ENCODE data around the gene GLDN. TPM values are rescaled to one million over a fixed set of nuclear protein-coding genes. Genes with fewer than 3 reads are reported as not detected.

GLDN gene
- total and polyA plus RNA-seq, 2 experiments from 2014 or later = 0.32 to 1.2 TPM

DNA sequence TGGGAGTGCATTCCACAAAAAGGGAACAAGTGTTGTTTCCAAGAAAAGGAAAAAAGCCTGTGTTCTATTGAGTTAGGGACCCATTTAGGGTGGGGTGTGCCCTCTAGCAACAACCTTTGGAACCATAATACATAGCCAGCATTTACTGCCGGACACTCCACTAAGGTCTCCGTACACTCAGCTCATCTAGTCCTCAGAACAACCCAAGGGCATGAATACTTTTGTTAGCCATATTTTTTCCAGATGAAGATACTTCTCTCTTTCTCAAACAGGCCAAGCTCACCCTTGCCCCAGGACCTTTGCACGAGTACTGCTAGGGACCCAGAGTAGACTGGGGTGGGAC is 46.2 kb downstream of the GLDN start (continued):
- no peak for TF ChIP-seq ZNF114 (CRISPR knock-in tag; IDR thresholded peaks at IDR 0.05)
- no peak for TF ChIP-seq EZH2phosphoT487 (IDR thresholded peaks at IDR 0.05; ENCODE audit: unreplicated experiment)
- TF ChIP-seq POLR2AphosphoS5 (IDR thresholded peaks at IDR 0.05; ENCODE audit: low read depth) = no peak
- TF ChIP-seq, protein P1, sequence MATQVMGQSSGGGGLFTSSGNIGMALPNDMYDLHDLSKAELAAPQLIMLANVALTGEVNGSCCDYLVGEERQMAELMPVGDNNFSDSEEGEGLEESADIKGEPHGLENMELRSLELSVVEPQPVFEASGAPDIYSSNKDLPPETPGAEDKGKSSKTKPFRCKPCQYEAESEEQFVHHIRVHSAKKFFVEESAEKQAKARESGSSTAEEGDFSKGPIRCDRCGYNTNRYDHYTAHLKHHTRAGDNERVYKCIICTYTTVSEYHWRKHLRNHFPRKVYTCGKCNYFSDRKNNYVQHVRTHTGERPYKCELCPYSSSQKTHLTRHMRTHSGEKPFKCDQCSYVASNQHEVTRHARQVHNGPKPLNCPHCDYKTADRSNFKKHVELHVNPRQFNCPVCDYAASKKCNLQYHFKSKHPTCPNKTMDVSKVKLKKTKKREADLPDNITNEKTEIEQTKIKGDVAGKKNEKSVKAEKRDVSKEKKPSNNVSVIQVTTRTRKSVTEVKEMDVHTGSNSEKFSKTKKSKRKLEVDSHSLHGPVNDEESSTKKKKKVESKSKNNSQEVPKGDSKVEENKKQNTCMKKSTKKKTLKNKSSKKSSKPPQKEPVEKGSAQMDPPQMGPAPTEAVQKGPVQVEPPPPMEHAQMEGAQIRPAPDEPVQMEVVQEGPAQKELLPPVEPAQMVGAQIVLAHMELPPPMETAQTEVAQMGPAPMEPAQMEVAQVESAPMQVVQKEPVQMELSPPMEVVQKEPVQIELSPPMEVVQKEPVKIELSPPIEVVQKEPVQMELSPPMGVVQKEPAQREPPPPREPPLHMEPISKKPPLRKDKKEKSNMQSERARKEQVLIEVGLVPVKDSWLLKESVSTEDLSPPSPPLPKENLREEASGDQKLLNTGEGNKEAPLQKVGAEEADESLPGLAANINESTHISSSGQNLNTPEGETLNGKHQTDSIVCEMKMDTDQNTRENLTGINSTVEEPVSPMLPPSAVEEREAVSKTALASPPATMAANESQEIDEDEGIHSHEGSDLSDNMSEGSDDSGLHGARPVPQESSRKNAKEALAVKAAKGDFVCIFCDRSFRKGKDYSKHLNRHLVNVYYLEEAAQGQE (IDR thresholded peaks at IDR 0.05; ENCODE audit: unreplicated experiment) = no peak
- no peak for TF ChIP-seq ETS1 (IDR thresholded peaks at IDR 0.05)
- no peak for TF ChIP-seq ZNF331 (CRISPR knock-in tag; IDR thresholded peaks at IDR 0.05; ENCODE audit: low read depth)
- no peak for TF ChIP-seq CTCF (conservative IDR thresholded peaks at IDR 0.05; ENCODE audit: low read depth in 2 of 2)
- no peak for TF ChIP-seq JUNB (IDR thresholded peaks at IDR 0.05; ENCODE audit: unreplicated experiment)
- TF ChIP-seq CREB1 (CRISPR knock-in tag; IDR thresholded peaks at IDR 0.05; ENCODE audit: low read depth) = no peak
- no peak for TF ChIP-seq STAT1 (IDR thresholded peaks at IDR 0.05; ENCODE audit: unreplicated experiment)

DNA sequence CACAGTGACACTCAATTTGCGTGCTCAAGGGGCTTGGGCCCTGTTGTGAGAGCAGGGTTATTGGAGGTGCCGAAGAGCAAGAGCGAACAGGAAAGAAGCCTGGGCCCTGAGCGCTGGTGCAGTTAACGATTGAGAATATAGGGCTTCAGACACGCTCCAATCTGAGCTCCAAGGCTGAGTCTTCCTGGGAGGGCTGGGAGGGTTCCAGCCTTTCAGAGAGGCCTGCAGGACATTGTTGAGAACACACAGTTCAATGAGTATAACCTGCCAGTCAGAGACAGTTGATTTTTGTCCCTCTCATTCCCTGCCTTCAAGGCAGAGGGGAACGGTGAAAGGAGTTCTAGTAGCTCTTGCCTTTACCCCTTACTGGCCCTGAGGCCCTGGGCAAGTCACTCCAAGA is 47.3 kb downstream of the GLDN start:
- ATAC-seq (no peak), DNase-seq (ENCODE audit: low spot score) (no peak)
- Histone ChIP-seq H2AFZ (no peak overlapping the region), H3K27ac (ENCODE audit: low read depth) (no peak overlapping the region), H3K27me3 (ENCODE audit: insufficient read depth) (no peaks in the 10 kb centered on the region), H3K9me2 (ENCODE audit: insufficient read depth) (peaks cover 8% of the 10 kb centered on the region), H3K4me2 (no peak overlapping the region), H3F3A (replicated peaks; ENCODE audit: low read depth) (no peaks in the 10 kb centered on the region), H3K36me3 (ENCODE audit: insufficient read depth) (no peaks in the 10 kb centered on the region), H3K4me1 (ENCODE audit: insufficient read depth) (peaks cover 20% of the 10 kb centered on the region), H4K20me1 (replicated peaks; ENCODE audit: insufficient read depth) (no peaks in the 10 kb centered on the region), H3K4me3 (no peak overlapping the region), H3K79me2 (replicated peaks; ENCODE audit: insufficient read depth) (no peaks in the 10 kb centered on the region)
- peaks cover 20% of the 10 kb centered on the region; the same call in 2 of the 3 replicates for H3K9me3 Mint-ChIP-seq
- peaks cover 22% of the 10 kb centered on the region for H3K4me1 Mint-ChIP-seq
- no peaks in the 10 kb centered on the region for H3K27me3 Mint-ChIP-seq (ENCODE audit: insufficient read depth, low read depth, poor library complexity)
- peaks cover 14% of the 10 kb centered on the region; the same call in 2 of the 3 replicates for H3K36me3 Mint-ChIP-seq (ENCODE audit: low read depth)
- H3K4me3 Mint-ChIP-seq = no peak overlapping the region
- no peak overlapping the region for H3K27ac Mint-ChIP-seq
- TF ChIP-seq CREB1 (CRISPR knock-in tag; IDR thresholded peaks at IDR 0.05; ENCODE audit: low read depth) (no peak), EZH2 (IDR thresholded peaks at IDR 0.05; ENCODE audit: low read depth, unreplicated experiment) (no peak), ETS1 (IDR thresholded peaks at IDR 0.05) (no peak), STAT1 (IDR thresholded peaks at IDR 0.05; ENCODE audit: unreplicated experiment) (no peak), ZNF114 (CRISPR knock-in tag; IDR thresholded peaks at IDR 0.05) (no peak), NANOG (IDR thresholded peaks at IDR 0.05; ENCODE audit: borderline replicate concordance) (no peak), POLR2AphosphoS5 (IDR thresholded peaks at IDR 0.05; ENCODE audit: low read depth) (no peak), CTCF (conservative IDR thresholded peaks at IDR 0.05; ENCODE audit: low read depth in 2 of 2) (no peak), JUNB (IDR thresholded peaks at IDR 0.05; ENCODE audit: unreplicated experiment) (no peak)
- TF ChIP-seq, protein P1 (IDR thresholded peaks at IDR 0.05; ENCODE audit: unreplicated experiment) = no peak

Data from GM23338 (cell line).